ES-I3 (cell line): ENCODE measurements around the gene TGDS.

Source experiments
- H3K36me3 ChIP-seq: 2 replicates; pipeline ENCODE4 v1.6.1; 2013; ENCODE audit warnings: mild to moderate bottlenecking, low read length, control low read depth, moderate library complexity; ENCODE audit not compliant: insufficient read depth
- H3K4me1 ChIP-seq: 2 replicates; pipeline ENCODE4 v1.6.1; 2013; ENCODE audit warnings: mild to moderate bottlenecking, control low read depth, low read length; ENCODE audit not compliant: insufficient read depth
- H3K9ac ChIP-seq: 2 replicates; pipeline ENCODE4 v1.6.1; 2013; ENCODE audit warnings: low read depth, mild to moderate bottlenecking, low read length, moderate library complexity
- H3K9me3 ChIP-seq: 2 replicates; pipeline ENCODE4 v1.6.1; 2013; ENCODE audit warnings: mild to moderate bottlenecking, low read length, moderate library complexity; ENCODE audit not compliant: control insufficient read depth, insufficient read depth

TGDS gene

DNA sequence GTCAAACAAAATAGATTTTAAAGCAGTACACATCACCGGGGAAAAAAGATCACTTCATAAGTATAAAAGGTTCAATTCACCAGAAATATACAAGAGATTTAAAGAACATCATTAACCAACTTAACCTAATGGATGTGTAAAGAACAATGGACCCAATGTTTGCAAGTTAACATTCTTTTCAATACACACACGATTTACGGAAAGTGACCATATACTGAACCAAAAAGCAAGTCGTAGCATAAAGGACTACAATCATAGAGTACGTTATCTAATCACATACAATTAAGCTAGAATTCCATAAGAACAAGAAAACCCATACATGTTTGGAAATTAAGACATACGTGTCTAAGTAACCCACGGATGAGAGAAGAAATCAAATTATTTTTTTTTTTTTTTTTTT is 9.6 kb downstream of the TGDS start:
- no peaks in the 10 kb centered on the region for H3K4me1 ChIP-seq
- H3K9me3 ChIP-seq, result no peaks in the 10 kb centered on the region
- H3K9ac ChIP-seq, result no peak overlapping the region
- H3K36me3 ChIP-seq, result peaks cover 7% of the 10 kb centered on the region

- no peak overlapping the region for H3K9ac ChIP-seq
- no peaks in the 10 kb centered on the region for H3K9me3 ChIP-seq
- H3K4me1 ChIP-seq, result no peaks in the 10 kb centered on the region
- peaks cover 7% of the 10 kb centered on the region for H3K36me3 ChIP-seq
These were observed 10.3 kb downstream of the TGDS start for GRCh38 chr13:94585543-94586101.

DNA sequence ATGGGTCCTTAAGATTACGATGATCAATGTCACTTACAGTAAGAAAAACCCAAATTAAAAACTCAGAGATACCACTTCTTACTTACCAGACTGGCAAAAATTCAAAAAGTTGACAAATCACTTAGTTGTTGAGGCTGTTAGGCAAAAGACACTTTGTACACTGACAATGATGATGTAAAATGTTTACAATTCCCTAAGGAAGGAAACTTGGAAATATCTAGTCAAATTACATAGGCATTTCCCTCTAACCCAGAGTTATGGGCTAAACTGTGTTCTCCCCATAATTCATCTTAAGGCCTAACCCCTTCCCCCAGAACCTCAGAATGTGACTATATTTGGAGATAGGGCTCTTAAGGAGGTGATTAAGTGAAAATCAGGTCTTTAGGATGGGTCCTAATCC is 12.0 kb downstream of the TGDS start:
- H3K9ac ChIP-seq, result no peak overlapping the region
- no peaks in the 10 kb centered on the region for H3K4me1 ChIP-seq
- H3K9me3 ChIP-seq, result no peaks in the 10 kb centered on the region
- H3K36me3 ChIP-seq, result peaks cover 12% of the 10 kb centered on the region

DNA sequence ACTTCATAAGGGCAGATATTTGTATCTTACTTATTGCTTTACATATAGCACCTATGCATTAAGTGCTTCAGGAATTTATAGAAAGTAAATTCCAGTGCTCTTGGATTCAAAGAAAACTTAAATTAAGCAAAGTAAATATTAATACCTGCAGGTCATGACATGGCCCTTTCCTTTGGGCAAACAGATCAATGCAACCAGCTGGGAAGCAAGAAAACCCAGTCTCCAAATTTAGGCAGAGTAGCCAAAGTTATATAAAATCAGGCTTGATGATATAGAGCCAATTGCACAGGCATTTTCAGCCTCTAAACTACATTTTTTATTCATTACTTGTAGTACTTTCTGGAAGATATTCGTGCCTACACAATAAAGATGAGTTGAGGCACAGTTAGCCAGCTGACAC is 16.9 kb downstream of the TGDS start:
- peaks cover 23% of the 10 kb centered on the region for H3K36me3 ChIP-seq
- no peaks in the 10 kb centered on the region for H3K9me3 ChIP-seq
- H3K9ac ChIP-seq, result no peak overlapping the region
- no peaks in the 10 kb centered on the region for H3K4me1 ChIP-seq

DNA sequence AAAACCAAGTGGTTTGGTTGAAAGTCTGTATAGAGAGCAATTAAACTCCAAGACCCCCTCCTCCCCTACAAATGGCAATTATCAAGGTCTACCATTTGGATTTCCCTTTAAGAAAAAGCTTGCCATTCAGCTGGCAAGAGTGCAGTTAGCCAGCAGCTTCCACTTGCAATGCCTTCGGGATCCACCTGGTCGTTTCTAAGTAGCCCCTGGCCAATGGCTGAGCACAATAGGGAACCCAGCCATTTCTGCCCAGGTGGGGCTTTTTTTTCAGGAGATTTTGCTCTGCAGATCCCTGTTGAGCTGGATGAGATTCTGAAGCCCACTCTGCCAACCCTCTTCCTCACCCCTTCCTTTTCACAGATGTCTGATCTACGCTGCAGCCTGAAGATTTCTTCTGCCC is 26.3 kb downstream of the TGDS start:
- H3K9ac ChIP-seq, result no peak overlapping the region
- H3K4me1 ChIP-seq, result no peaks in the 10 kb centered on the region
- H3K9me3 ChIP-seq, result no peaks in the 10 kb centered on the region
- H3K36me3 ChIP-seq, result peaks cover 19% of the 10 kb centered on the region

DNA sequence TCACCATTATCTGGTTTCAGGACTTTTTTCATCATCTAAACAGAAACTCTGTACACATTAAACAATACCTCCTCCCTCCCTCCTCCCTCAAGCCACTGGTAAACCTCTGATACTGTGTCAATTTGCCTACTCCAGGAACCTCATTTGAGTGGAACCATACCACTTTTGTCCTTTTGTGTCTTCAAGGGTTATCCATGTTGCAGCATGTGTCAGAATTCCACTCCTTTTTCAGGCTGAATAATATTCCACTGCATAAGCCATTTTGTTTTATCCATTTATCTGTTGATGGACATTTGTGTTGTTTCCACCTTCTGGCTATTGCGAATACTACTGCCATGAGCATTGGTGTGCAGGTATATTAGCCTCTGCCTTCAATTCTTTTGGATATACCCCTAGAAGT is 27.5 kb downstream of the TGDS start:
- Histone ChIP-seq H3K4me1 (no peaks in the 10 kb centered on the region), H3K9ac (no peak overlapping the region), H3K9me3 (no peaks in the 10 kb centered on the region), H3K36me3 (peaks cover 14% of the 10 kb centered on the region)

- Histone ChIP-seq H3K4me1 (no peaks in the 10 kb centered on the region), H3K36me3 (peaks cover 9% of the 10 kb centered on the region), H3K9ac (no peak overlapping the region), H3K9me3 (no peaks in the 10 kb centered on the region)
These were observed 28.4 kb downstream of the TGDS start for GRCh38 chr13:94567581-94567980.

DNA sequence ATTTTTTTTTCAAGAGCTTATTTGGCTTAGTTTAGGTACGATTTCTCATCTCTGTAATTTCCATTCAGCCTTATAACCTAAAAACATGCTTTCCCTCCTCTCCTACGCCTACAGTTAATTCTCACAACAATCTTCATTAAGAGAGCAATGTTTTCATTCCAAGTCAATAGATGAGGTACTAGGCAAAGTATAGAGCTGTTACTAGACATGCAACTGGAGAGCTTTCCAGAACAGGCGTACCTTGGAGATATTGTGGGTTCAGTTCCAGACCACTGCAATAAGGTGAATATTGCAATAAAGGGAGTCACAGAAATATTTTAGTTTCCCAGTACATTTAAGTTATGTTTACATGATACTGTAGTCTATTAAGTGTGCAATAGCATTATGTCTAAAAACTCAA is 34.8 kb downstream of the TGDS start:
- no peaks in the 10 kb centered on the region for H3K36me3 ChIP-seq
- no peaks in the 10 kb centered on the region for H3K4me1 ChIP-seq
- H3K9me3 ChIP-seq, result no peaks in the 10 kb centered on the region
- no peak overlapping the region for H3K9ac ChIP-seq

DNA sequence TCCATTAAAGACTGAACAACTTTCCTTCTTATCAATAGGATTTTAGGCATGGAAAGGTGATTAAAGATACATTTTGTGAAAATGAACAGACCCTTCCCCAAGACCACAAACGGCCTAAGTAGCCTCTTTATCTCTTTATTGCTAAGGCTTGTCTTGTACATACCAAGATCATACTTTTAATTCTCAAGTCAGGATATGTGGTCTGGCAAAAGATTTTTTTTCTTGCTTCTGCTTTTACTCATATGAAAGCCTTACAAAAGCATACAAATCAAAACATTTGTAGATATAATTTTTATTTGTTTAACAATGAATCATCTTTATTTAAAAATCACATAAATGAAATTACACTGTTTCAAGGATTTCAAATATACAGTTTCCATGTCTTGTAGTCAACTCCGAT is 35.8 kb downstream of the TGDS start:
- Histone ChIP-seq H3K9me3 (no peaks in the 10 kb centered on the region), H3K9ac (no peak overlapping the region), H3K36me3 (no peaks in the 10 kb centered on the region), H3K4me1 (no peaks in the 10 kb centered on the region)

DNA sequence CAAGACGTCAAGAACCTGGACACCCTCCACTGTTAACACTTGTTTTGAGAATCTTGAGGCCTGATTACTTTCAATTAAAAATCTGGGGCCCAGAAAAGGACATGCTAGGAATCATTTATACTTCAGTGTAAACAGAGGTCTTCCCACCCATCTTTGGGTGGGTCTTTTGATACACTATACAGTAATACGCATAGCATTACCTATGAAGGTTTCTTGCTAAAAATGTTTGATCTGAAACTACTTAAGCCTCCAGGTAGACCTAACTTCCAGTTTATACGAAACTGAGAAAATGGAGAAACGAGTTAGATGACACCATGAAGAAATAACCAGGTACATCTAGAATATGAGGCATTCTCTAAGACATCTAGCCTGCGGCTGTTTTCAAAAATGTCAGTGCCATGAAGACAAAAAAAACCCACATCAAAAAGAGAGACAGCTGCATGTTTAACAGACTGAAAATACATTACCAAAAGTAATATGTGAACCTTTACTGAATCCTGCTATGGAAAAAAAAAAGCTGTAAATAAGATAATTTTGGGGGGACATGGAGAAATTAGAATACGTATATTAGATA is 36.6 kb downstream of the TGDS start:
- Histone ChIP-seq H3K9me3 (no peaks in the 10 kb centered on the region), H3K36me3 (no peaks in the 10 kb centered on the region), H3K9ac (no peak overlapping the region), H3K4me1 (no peaks in the 10 kb centered on the region)

- no peak overlapping the region for H3K9ac ChIP-seq
- H3K4me1 ChIP-seq, result no peaks in the 10 kb centered on the region
- no peaks in the 10 kb centered on the region for H3K36me3 ChIP-seq
- H3K9me3 ChIP-seq, result no peaks in the 10 kb centered on the region
These were observed 37.2 kb downstream of the TGDS start for GRCh38 chr13:94558716-94559115.

- Histone ChIP-seq H3K4me1 (no peaks in the 10 kb centered on the region), H3K9ac (no peak overlapping the region), H3K36me3 (no peaks in the 10 kb centered on the region), H3K9me3 (no peaks in the 10 kb centered on the region)
These were observed 38.2 kb downstream of the TGDS start for GRCh38 chr13:94557684-94558235.

GRCh38 chr13:94556621-94557020 is 39.3 kb downstream of the TGDS start:
- Histone ChIP-seq H3K9me3 (no peaks in the 10 kb centered on the region), H3K9ac (no peak overlapping the region), H3K36me3 (no peaks in the 10 kb centered on the region), H3K4me1 (no peaks in the 10 kb centered on the region)

DNA sequence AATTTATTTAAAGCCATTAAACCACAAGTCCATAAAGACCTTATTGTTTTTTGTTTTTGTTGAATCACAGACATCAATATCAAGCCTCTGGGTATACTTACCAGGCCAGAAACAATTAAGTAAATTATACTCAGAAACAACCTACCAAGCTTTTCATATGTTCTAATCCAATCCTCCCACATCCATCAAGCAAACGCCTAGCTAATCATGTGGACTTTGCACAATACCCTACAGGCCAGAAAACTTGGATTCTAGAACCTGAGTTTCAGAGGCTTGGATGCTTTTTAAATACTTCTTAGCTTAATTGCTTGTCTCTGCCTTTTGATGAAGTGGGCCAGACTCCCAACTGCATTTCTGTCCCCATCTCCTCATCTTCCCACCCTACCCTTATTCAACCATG is 39.9 kb downstream of the TGDS start:
- H3K9ac ChIP-seq, result no peak overlapping the region
- no peaks in the 10 kb centered on the region for H3K36me3 ChIP-seq
- H3K4me1 ChIP-seq, result no peaks in the 10 kb centered on the region
- H3K9me3 ChIP-seq, result no peaks in the 10 kb centered on the region

GRCh38 chr13:94553766-94554165 is 42.2 kb downstream of the TGDS start:
- H3K4me1 ChIP-seq, result no peaks in the 10 kb centered on the region
- H3K9ac ChIP-seq, result no peak overlapping the region
- no peaks in the 10 kb centered on the region for H3K9me3 ChIP-seq
- no peaks in the 10 kb centered on the region for H3K36me3 ChIP-seq
